Esophagus (tissue), 2 donors: ENCODE data around the gene SHISA9. TPM values are rescaled to one million over a fixed set of nuclear protein-coding genes. Genes with fewer than 3 reads are reported as not detected.

Experiments
- H3K27ac ChIP-seq, 2 donors: one replicate each; pipeline ENCODE4 v1.5.1; 2013; ENCODE audit warnings: low read depth in 2 of 2, mild to moderate bottlenecking in 2 of 2, inconsistent platforms in 1 of 2, low read length in 1 of 2, moderate library complexity in 1 of 2
- H3K27me3 ChIP-seq, 2 donors: one replicate each; pipeline ENCODE4 v1.6.1; 2013; ENCODE audit warnings: low read length in 2 of 2, control low read depth in 1 of 2, mild to moderate bottlenecking in 1 of 2; ENCODE audit not compliant: insufficient read depth in 2 of 2, control insufficient read depth in 1 of 2
- H3K36me3 ChIP-seq, 2 donors: one replicate each; pipeline ENCODE4 v1.6.1; 2013; ENCODE audit warnings: low read length in 1 of 2; ENCODE audit not compliant: control insufficient read depth in 2 of 2, insufficient read depth in 2 of 2
- H3K4me1 ChIP-seq, 2 donors: one replicate each; pipeline ENCODE4 v1.6.1; 2013; ENCODE audit warnings: low read length in 1 of 2; ENCODE audit not compliant: control insufficient read depth in 2 of 2, insufficient read depth in 2 of 2
- H3K4me3 ChIP-seq, 2 donors: one replicate each; pipeline ENCODE4 v1.5.1; 2013; ENCODE audit warnings: low read length in 2 of 2, mild to moderate bottlenecking in 2 of 2, low read depth in 1 of 2, moderate library complexity in 1 of 2
- H3K9me3 ChIP-seq, 2 donors: one replicate each; pipeline ENCODE4 v1.6.1; 2013; ENCODE audit warnings: mild to moderate bottlenecking in 2 of 2, low read depth in 1 of 2, low read length in 1 of 2, moderate library complexity in 1 of 2; ENCODE audit not compliant: control insufficient read depth in 2 of 2, insufficient read depth in 1 of 2
- WGBS, 2 donors: extraction: QIAGEN DNeasy Blood & Tissue Kit; methylation state at CpG; one replicate each; pipeline ENCODE4 v1.1.7; 2013; 5-methylcytosine and 5-hydroxymethylcytosine counted together
- polyA plus RNA-seq, 2 donors: library from polyadenylated mRNA; stranded (reverse); fragments of 200-250 nt; gene quantifications; one replicate each; pipeline ENCODE4 v1.2.3, GENCODE V29; 2013
- donor health status: healthy with polysubstance abuse.
- donor health status: Bipolar disorder and iron deficiency.

Gene SHISA9
- polyA plus RNA-seq, 2 donors: 0.04 to 0.07 TPM

DNA sequence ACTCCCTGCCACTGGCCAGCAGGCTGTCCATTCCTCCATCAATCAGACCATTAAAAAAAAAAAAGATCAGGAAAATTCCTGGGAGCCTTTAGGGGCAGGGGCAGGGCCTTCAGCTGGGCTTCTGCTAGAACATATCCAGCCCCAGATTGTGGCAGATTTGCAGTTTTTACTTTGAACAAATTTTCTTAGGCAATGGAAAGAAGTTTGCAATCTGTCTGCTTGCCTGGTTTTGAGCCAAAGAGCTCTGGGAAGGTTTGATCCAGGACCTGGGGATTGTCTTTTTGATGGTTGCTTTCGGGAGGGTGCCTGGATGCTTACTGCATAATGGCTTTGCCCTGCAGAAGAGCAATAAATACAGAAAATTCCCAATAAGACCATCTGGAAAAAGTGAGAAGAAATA lies 145.9 kb downstream of the SHISA9 start:
- WGBS, 2 donors: 57 to 64% methylated on average over 1 of the region's 1 CpG
- no peaks in the 10 kb centered on the region for H3K36me3 ChIP-seq
- H3K9me3 ChIP-seq: peaks cover 4 to 5% of the 10 kb centered on the region in 2 donors
- no peaks in the 10 kb centered on the region for H3K27me3 ChIP-seq
- no peak overlapping the region for H3K27ac ChIP-seq
- H3K4me3 ChIP-seq: no peak overlapping the region
- no peaks in the 10 kb centered on the region for H3K4me1 ChIP-seq

DNA sequence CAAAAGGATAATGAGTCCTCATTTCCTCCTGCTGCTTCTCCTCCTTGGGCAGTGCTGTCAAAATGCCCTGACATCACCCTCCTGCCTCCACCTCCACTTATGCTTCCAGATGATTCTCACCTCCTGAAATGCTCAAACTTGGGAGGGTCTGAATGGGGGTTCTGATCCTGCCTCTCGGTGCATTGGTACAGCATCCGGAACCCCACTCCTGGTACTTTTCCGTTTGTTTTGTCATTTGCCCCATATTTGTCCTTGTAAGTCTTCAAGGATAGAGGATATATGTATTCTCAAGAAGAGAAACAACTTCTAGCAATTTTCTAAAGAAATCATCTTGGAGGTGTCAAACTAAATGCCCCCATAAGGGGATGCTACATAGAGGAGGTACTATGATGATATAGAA lies 148.3 kb downstream of the SHISA9 start:
- Histone ChIP-seq H3K27me3 (no peaks in the 10 kb centered on the region), H3K4me3 (no peak overlapping the region), H3K27ac (no peak overlapping the region), H3K9me3 (peaks cover 2 to 4% of the 10 kb centered on the region in 2 donors), H3K4me1 (no peaks in the 10 kb centered on the region), H3K36me3 (no peaks in the 10 kb centered on the region)
- WGBS, 2 donors: 94 to 95% methylated on average over 3 of the region's 3 CpGs

DNA sequence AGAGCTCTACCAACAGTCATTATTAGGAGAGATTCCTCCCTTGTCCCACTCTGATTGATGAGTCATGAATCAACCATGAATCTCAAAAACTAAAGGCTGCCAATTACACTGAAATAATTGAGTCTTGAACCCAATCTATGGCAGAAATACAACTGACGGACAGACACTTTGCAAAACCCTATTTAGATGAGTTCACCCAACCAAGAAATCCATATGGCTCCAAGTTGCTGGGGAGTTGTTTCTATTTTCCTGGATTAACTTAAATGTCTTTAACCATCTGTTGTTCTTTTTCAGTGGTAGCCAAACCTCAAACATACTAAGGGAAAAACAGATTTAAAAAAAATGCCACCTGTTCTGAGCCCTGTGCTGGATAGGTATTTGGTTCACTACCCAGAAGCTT lies 151.0 kb downstream of the SHISA9 start:
- Histone ChIP-seq H3K27me3 (no peaks in the 10 kb centered on the region), H3K27ac (no peak overlapping the region), H3K9me3 (peaks cover 2 to 4% of the 10 kb centered on the region in 2 donors), H3K36me3 (no peaks in the 10 kb centered on the region), H3K4me3 (no peak overlapping the region), H3K4me1 (no peaks in the 10 kb centered on the region)
- 76 to 82% methylated on average over 1 of the region's 1 CpG for WGBS, 2 donors

DNA sequence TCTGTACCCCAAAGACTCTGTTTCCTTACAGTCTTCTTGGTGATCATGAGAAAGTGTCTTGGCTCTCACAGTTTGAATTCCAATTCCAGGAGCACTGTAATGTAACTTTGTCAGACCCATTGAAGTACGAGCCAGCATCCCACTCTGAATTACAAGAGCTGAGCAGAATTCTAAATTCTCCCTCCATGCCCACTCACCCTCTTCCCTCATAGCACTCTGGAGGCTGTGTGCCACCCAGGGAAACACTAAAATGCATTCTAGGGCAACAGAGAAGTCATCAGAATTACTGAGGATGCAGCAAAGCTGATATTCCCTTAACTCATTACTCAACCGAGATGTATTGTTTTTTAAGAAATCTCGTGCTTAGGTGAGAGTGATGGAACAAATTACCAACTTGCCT lies 154.1 kb downstream of the SHISA9 start:
- WGBS, 2 donors: 75 to 77% methylated on average over 3 of the region's 3 CpGs
- Histone ChIP-seq H3K36me3 (no peaks in the 10 kb centered on the region), H3K27ac (no peak overlapping the region), H3K9me3 (no peaks in the 10 kb centered on the region), H3K27me3 (no peaks in the 10 kb centered on the region), H3K4me1 (no peaks in the 10 kb centered on the region), H3K4me3 (no peak overlapping the region)

DNA sequence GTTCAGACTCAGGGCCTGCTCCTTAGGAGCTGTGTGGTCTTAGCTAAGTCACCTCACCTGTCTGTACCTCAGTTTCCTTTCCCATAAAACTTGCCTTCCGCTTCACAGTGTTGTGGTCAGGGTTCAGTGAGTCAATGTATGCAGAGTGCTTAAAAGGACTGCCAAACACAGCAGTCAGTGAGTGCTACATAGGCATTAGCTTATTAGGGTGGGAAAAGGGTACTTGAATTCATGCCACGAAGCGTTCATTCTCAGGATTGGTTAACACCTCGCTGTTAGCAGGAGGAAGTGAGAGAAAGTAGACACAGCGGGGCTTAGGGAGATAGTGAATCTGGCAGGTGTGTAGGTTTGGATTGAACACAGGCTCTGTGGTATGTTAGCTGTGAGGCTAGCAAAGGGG lies 155.2 kb downstream of the SHISA9 start:
- H3K27me3 ChIP-seq: no peaks in the 10 kb centered on the region
- no peak overlapping the region for H3K4me3 ChIP-seq
- no peaks in the 10 kb centered on the region for H3K4me1 ChIP-seq
- H3K36me3 ChIP-seq: no peaks in the 10 kb centered on the region
- 76 to 83% methylated on average over 5 of the region's 5 CpGs for WGBS, 2 donors
- H3K27ac ChIP-seq: no peak overlapping the region
- no peaks in the 10 kb centered on the region for H3K9me3 ChIP-seq

DNA sequence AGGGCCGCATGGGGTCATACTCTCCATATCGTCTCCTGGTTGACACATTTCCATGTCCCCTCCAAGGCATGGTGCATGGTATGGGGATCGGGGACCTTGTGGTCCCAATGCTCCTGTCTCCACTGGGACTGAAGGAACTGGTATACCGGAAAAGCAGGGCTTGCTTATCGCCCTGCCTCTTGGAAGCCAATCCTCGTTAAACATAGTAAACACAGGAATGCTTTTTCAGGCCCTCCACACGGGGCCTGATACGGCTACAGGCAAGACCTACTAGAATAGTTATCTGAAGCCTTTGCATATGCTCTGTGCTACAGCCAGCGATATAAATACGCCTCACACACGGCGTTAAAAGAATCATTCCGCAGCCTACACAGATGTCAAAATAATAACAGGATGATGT lies 159.5 kb downstream of the SHISA9 start:
- H3K27ac ChIP-seq: no peak overlapping the region
- 68 to 73% methylated on average over 13 of the region's 13 CpGs for WGBS, 2 donors
- no peak overlapping the region for H3K4me3 ChIP-seq
- H3K27me3 ChIP-seq: no peaks in the 10 kb centered on the region
- H3K9me3 ChIP-seq: no peaks in the 10 kb centered on the region
- H3K4me1 ChIP-seq: no peaks in the 10 kb centered on the region
- H3K36me3 ChIP-seq: no peaks in the 10 kb centered on the region

DNA sequence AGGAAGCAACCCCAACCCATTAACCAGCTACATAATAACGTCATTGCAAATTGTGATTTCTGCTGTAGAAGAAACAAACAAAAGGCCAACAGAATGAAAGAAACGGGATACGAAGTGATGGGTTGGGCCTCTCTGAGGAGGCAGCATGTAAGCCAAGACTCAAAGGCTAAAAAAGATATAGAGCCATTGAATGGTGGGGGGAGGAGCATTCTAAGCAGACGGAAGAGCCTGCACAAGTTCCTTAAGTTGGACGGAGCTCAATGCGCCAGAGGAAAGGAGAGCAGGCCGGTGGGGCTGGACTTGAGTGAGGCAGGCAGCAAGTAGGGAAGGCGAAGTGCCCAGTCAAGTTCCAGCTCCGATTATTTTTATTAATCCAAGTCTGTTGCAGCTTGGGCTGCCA lies 160.3 kb downstream of the SHISA9 start:
- no peaks in the 10 kb centered on the region for H3K4me1 ChIP-seq
- H3K9me3 ChIP-seq: no peaks in the 10 kb centered on the region
- 59 to 66% methylated on average over 9 of the region's 9 CpGs for WGBS, 2 donors
- no peak overlapping the region for H3K4me3 ChIP-seq
- H3K27ac ChIP-seq: no peak overlapping the region
- no peaks in the 10 kb centered on the region for H3K36me3 ChIP-seq
- no peaks in the 10 kb centered on the region for H3K27me3 ChIP-seq

DNA sequence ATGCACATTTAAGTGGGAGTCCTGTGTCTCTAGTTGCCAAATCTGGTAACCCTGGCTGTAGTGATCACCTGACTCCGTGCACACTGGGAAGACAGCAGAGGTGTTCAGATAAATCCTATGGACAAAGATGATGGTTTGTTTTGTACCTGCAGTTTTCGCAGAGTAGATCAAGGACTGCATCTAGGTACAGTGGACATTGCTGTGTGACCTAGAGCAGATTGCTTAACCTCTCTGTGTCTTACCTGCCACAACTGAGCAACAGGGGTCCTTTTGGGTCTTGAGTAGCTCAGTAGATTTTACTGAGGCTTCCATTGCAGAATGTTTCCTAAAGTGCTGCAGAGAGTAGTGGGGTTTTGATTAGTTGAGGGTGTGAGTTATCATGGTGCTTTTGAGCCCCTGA lies 160.8 kb downstream of the SHISA9 start:
- Histone ChIP-seq H3K27me3 (no peaks in the 10 kb centered on the region), H3K27ac (no peak overlapping the region), H3K9me3 (no peaks in the 10 kb centered on the region), H3K36me3 (no peaks in the 10 kb centered on the region), H3K4me3 (no peak overlapping the region), H3K4me1 (no peaks in the 10 kb centered on the region)
- 86 to 94% methylated on average over 2 of the region's 2 CpGs for whole genome bisulfite sequencing, 2 donors

DNA sequence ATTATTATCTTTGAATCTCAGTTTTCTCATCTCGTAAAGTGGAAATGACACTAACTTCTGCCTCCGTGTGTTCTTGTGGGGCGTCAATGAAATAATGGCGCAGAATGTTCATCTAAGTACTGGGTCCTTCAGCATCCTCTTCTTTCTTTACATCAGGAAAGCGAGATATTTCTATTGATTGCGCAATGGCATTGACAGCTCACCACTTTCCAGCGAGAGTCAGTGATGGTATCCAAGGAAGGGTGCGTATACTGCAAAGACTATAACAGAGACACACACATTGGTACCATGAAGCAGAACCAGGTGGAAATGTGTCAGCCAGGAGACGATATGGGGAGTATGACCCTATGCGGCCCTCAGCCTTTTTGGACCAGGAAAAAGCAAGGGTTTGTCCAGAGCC lies 162.1 kb downstream of the SHISA9 start:
- H3K4me1 ChIP-seq: no peaks in the 10 kb centered on the region
- no peak overlapping the region for H3K4me3 ChIP-seq
- H3K27ac ChIP-seq: no peak overlapping the region
- WGBS, 2 donors: 90 to 91% methylated on average over 10 of the region's 10 CpGs
- no peaks in the 10 kb centered on the region for H3K27me3 ChIP-seq
- H3K36me3 ChIP-seq: no peaks in the 10 kb centered on the region
- H3K9me3 ChIP-seq: no peaks in the 10 kb centered on the region

DNA sequence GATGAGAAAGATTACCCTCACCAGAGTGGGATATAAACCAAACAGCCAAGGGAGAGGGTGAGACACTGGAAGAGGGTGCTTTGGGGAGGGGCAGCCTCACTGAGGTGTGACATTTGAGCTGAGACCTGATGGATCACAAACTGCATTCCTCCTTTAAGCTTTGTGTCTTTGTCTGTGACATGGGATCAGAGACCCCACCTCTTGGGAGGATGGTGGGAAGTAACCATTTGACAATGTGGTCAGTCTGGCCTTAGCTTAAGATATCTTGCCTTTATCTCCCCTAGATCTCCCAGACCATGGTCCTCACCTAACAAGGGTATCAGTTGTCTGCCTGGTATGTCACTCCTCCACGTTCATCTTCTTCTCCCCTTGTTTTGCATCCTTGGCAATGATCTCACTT lies 163.4 kb downstream of the SHISA9 start:
- 8 to 24% methylated on average over 1 of the region's 1 CpG for WGBS, 2 donors

More for the DNA sequence above, 163.4 kb downstream of the SHISA9 start:
- H3K9me3 ChIP-seq: no peaks in the 10 kb centered on the region
- H3K27me3 ChIP-seq: no peaks in the 10 kb centered on the region
- no peaks in the 10 kb centered on the region for H3K36me3 ChIP-seq
- no peaks in the 10 kb centered on the region for H3K4me1 ChIP-seq
- no peak overlapping the region for H3K27ac ChIP-seq
- no peak overlapping the region for H3K4me3 ChIP-seq
